Measurements from ENCODE around the gene FOXP1. TPM values are rescaled to one million over a fixed set of nuclear protein-coding genes. Genes with fewer than 3 reads are reported as not detected.

FOXP1 gene
- total and polyA plus RNA-seq, 9 of the 15 experiments (the other 6 are each of a cell fraction or from before 2014, with no cell fraction given), result 7.7 to 34.5 (median 13.7) TPM

GRCh38 chr3:70974747-70975146 is 608.8 kb downstream of the FOXP1 start:
- POLR2A ChIA-PET, result no interaction called here
- BruUV-seq (replicated peaks), result no TSS peak
- ATAC-seq, result no peak

GRCh38 chr3:70973558-70973957 is 610.0 kb downstream of the FOXP1 start:
- WGBS (ENCODE audit: insufficient coverage, low coverage, missing lambda C conversion rate), result 68% methylated on average over 4 of the region's 6 CpGs
- H3K9me1 ChIP-seq (ENCODE audit: control insufficient read depth, insufficient read depth, low read length), result no peaks in the 10 kb centered on the region
- ChIA-PET CTCF (ENCODE audit: low intra/inter-chr PET ratio) (no interaction called here), POLR2A (no interaction called here)
- H3K9me3 ChIP-seq (replicated peaks; ENCODE audit: control insufficient read depth, insufficient read depth, low read depth, low read length), result no peaks in the 10 kb centered on the region
- no peak overlapping the region for H3K27ac ChIP-seq (ENCODE audit: extremely low read depth, low read depth, low read length)
- in situ Hi-C loops (cut with MboI) (no loop called here), intact Hi-C loops (cut with micrococcal nuclease) (no loop called here)
- FAIRE-seq (no peak), ATAC-seq (no peak), DNase-seq (ENCODE audit: extremely low read depth in 1 of 4, low spot score in 3 of 4) (no peak)
- no peaks in the 10 kb centered on the region for H3K79me2 ChIP-seq (ENCODE audit: control insufficient read depth, insufficient read depth, low read length)
- no peaks in the 10 kb centered on the region for H4K20me1 ChIP-seq (replicated peaks; ENCODE audit: control insufficient read depth, insufficient read depth, low read length)
- H3K27me3 ChIP-seq (ENCODE audit: control insufficient read depth in 2 of 2, insufficient read depth in 2 of 2, low read length in 2 of 2), result no peaks in the 10 kb centered on the region
- H3K4me2 ChIP-seq (ENCODE audit: insufficient read depth, low read length), result no peak overlapping the region
- H2AFZ ChIP-seq (ENCODE audit: low read depth, low read length), result no peak overlapping the region
- peaks cover 85% of the 10 kb centered on the region; the same call in 2 of the 3 replicates for H3K36me3 ChIP-seq (ENCODE audit: control insufficient read depth, insufficient read depth, low read length)
- no peak overlapping the region for H3K9ac ChIP-seq (ENCODE audit: insufficient read depth in 1 of 2, low read depth in 2 of 2, low read length in 2 of 2)
- no TSS peak for BruUV-seq (replicated peaks)
- no peak overlapping the region for H3K4me3 ChIP-seq
- H3K4me1 ChIP-seq (replicated peaks in 1 of 2; ENCODE audit: control insufficient read depth in 2 of 2, insufficient read depth in 2 of 2, low read length in 2 of 2), result no peaks in the 10 kb centered on the region
- no peak for TF ChIP-seq PREB (CRISPR knock-in tag; IDR thresholded peaks at IDR 0.05)
- TF ChIP-seq SIN3A (IDR thresholded peaks at IDR 0.05; ENCODE audit: borderline replicate concordance in 2 of 2, control insufficient read depth in 1 of 2, low read depth in 2 of 2, low read length in 2 of 2), result no peak
- TF ChIP-seq GTF2E2 (tag; IDR thresholded peaks at IDR 0.05), result no peak
- TF ChIP-seq BMI1 (IDR thresholded peaks at IDR 0.05; ENCODE audit: low read length), result no peak
- TF ChIP-seq ZNF408 (CRISPR knock-in tag; IDR thresholded peaks at IDR 0.05; ENCODE audit: low read depth), result no peak
- no peak for TF ChIP-seq NFATC3 (IDR thresholded peaks at IDR 0.05)
- TF ChIP-seq ZBTB2 (IDR thresholded peaks at IDR 0.05), result no peak

More at GRCh38 chr3:70974747-70975146, 608.8 kb downstream of the FOXP1 start:
- Histone ChIP-seq H3K9ac (ENCODE audit: insufficient read depth in 1 of 2, low read depth in 2 of 2, low read length in 2 of 2) (no peak overlapping the region), H3K36me3 (ENCODE audit: control insufficient read depth, insufficient read depth, low read length) (peaks cover 80% of the 10 kb centered on the region; the same call in 2 of the 3 replicates), H3K27ac (ENCODE audit: extremely low read depth, low read depth, low read length) (no peak overlapping the region), H2AFZ (ENCODE audit: low read depth, low read length) (no peak overlapping the region), H3K9me3 (replicated peaks; ENCODE audit: control insufficient read depth, insufficient read depth, low read depth, low read length) (no peaks in the 10 kb centered on the region), H3K4me1 (replicated peaks in 1 of 2; ENCODE audit: control insufficient read depth in 2 of 2, insufficient read depth in 2 of 2, low read length in 2 of 2) (no peaks in the 10 kb centered on the region), H3K4me2 (ENCODE audit: insufficient read depth, low read length) (no peak overlapping the region), H3K4me3 (no peak overlapping the region), H3K9me1 (ENCODE audit: control insufficient read depth, insufficient read depth, low read length) (no peaks in the 10 kb centered on the region), H3K27me3 (ENCODE audit: control insufficient read depth in 2 of 2, insufficient read depth in 2 of 2, low read length in 2 of 2) (no peaks in the 10 kb centered on the region), H4K20me1 (replicated peaks; ENCODE audit: control insufficient read depth, insufficient read depth, low read length) (no peaks in the 10 kb centered on the region), H3K79me2 (ENCODE audit: control insufficient read depth, insufficient read depth, low read length) (no peaks in the 10 kb centered on the region)
- intact Hi-C loops (cut with micrococcal nuclease) (no loop called here), in situ Hi-C loops (cut with MboI) (no loop called here)
- WGBS (ENCODE audit: insufficient coverage, low coverage, missing lambda C conversion rate), result 93% methylated on average over 5 of the region's 5 CpGs
- no peak for FAIRE-seq
- no peak for DNase-seq (ENCODE audit: extremely low read depth in 1 of 4, low spot score in 3 of 4)
- 0 out of 2 replicates have a peak, but pooled peaks have one; percentile 52 for TF ChIP-seq ZNF316 (IDR thresholded peaks at IDR 0.05)
- TF ChIP-seq ILK (tag; IDR thresholded peaks at IDR 0.05; ENCODE audit: borderline replicate concordance, low read depth), result no peak
- TF ChIP-seq SETDB1 (IDR thresholded peaks at IDR 0.05; ENCODE audit: low read length), result no peak
- no peak for TF ChIP-seq CGGBP1 (CRISPR knock-in tag; IDR thresholded peaks at IDR 0.05)
- CTCF ChIA-PET (ENCODE audit: low intra/inter-chr PET ratio), result no interaction called here
